Measurements from ENCODE around the gene S1PR1. TPM values are rescaled to one million over a fixed set of nuclear protein-coding genes. Genes with fewer than 3 reads are reported as not detected.

Gene S1PR1
- polyA plus RNA-seq, 3 donors = 0.36 to 0.64 (median 0.43) TPM

GRCh38 chr1:101238031-101238628, 1.3 kb downstream of the S1PR1 start:
- Mint-ChIP-seq H3K36me3 (peaks cover 4 to 16% of the 10 kb centered on the region in 2 donors), H3K27me3 (ENCODE audit: low read depth in 3 of 3) (peaks cover 47 to 61% (median 48%) of the 10 kb centered on the region in 3 donors), H3K4me3 (peak overlapping the region; percentile 43 to 99), H3K4me1 (peaks cover 36% of the 10 kb centered on the region), H3K27ac (peak overlapping the region in 2 of 7 donors; percentile 28 to 60), H3K9me3 (peaks cover 0 to 11% (median 6%) of the 10 kb centered on the region in 7 donors)
- no peak for DNase-seq
- Histone ChIP-seq H3K27ac (ENCODE audit: low read depth in 1 of 2, low read length in 2 of 2) (no peak overlapping the region), H3K27me3 (ENCODE audit: control insufficient read depth in 2 of 2, insufficient read depth in 2 of 2, low read length in 2 of 2) (peaks cover 16 to 40% of the 10 kb centered on the region in 2 donors), H3K79me2 (ENCODE audit: insufficient read depth, low read length) (no peaks in the 10 kb centered on the region), H3K4me2 (replicated peaks; ENCODE audit: extremely low read depth, low read length, poor library complexity, severe bottlenecking) (peak overlapping the region; percentile 83), H3K9me3 (replicated peaks in 1 of 2; ENCODE audit: control insufficient read depth in 1 of 2, insufficient read depth in 1 of 2, low read length in 2 of 2) (no peaks in the 10 kb centered on the region), H3K4me1 (ENCODE audit: control insufficient read depth in 1 of 2, insufficient read depth in 2 of 2, low read length in 2 of 2) (peaks cover 27 to 37% of the 10 kb centered on the region in 2 donors), H4K20me1 (ENCODE audit: insufficient read depth, low read length) (no peaks in the 10 kb centered on the region), H3K4me3 (replicated peaks in 1 of 3; ENCODE audit: low read depth in 2 of 3, low read length in 3 of 3) (peak overlapping the region in 1 of 3 experiments; percentile 49), H3K9ac (ENCODE audit: insufficient read depth, low read length, poor library complexity, severe bottlenecking) (no peak overlapping the region), H3K36me3 (replicated peaks in 1 of 2; ENCODE audit: control insufficient read depth in 1 of 2, insufficient read depth in 2 of 2, low read length in 2 of 2) (no peaks in the 10 kb centered on the region), H2AFZ (ENCODE audit: insufficient read depth, low read depth, low read length, poor library complexity, severe bottlenecking) (peak overlapping the region; percentile 43)
- intact Hi-C loops (cut with micrococcal nuclease) = loop anchor here in 1 of 2 donors (5.0 kb wide), 1 partner anchor 49 kb away; no protein-coding TSS in a partner anchor
- no peak for TF ChIP-seq CTCF (IDR thresholded peaks at IDR 0.05)
- WGBS (ENCODE audit: insufficient coverage) = 21% methylated on average over 4 of the region's 14 CpGs

- peak overlapping the region in 1 of 3 experiments; percentile 49 for H3K4me3 ChIP-seq (replicated peaks in 1 of 3; ENCODE audit: low read depth in 2 of 3, low read length in 3 of 3)
- H3K79me2 ChIP-seq (ENCODE audit: insufficient read depth, low read length) = no peaks in the 10 kb centered on the region
- no peak overlapping the region for H3K27ac ChIP-seq (ENCODE audit: low read depth in 1 of 2, low read length in 2 of 2)
- peaks cover 27 to 37% of the 10 kb centered on the region in 2 donors for H3K4me1 ChIP-seq (ENCODE audit: control insufficient read depth in 1 of 2, insufficient read depth in 2 of 2, low read length in 2 of 2)
- peak overlapping the region; percentile 43 for H2AFZ ChIP-seq (ENCODE audit: insufficient read depth, low read depth, low read length, poor library complexity, severe bottlenecking)
- Mint-ChIP-seq H3K36me3 (peaks cover 4 to 16% of the 10 kb centered on the region in 2 donors), H3K27ac (peak overlapping the region in 3 of 7 donors; percentile 68 to 79 (median 69)), H3K4me3 (peak overlapping the region; percentile 73 to 99), H3K9me3 (peaks cover 0 to 11% (median 6%) of the 10 kb centered on the region in 7 donors), H3K4me1 (peaks cover 36% of the 10 kb centered on the region), H3K27me3 (ENCODE audit: low read depth in 3 of 3) (peaks cover 44 to 55% (median 49%) of the 10 kb centered on the region in 3 donors)
- TF ChIP-seq CTCF (IDR thresholded peaks at IDR 0.05) = peak; percentile 98
- H3K9ac ChIP-seq (ENCODE audit: insufficient read depth, low read length, poor library complexity, severe bottlenecking) = no peak overlapping the region
- no peaks in the 10 kb centered on the region for H3K9me3 ChIP-seq (replicated peaks in 1 of 2; ENCODE audit: control insufficient read depth in 1 of 2, insufficient read depth in 1 of 2, low read length in 2 of 2)
- intact Hi-C loops (cut with micrococcal nuclease) = loop anchor here in 1 of 2 donors (5.0 kb wide), 1 partner anchor 49 kb away; no protein-coding TSS in a partner anchor
- no peaks in the 10 kb centered on the region for H4K20me1 ChIP-seq (ENCODE audit: insufficient read depth, low read length)
- DNase-seq = peak; percentile 59 to 78 (median 73)
- H3K27me3 ChIP-seq (ENCODE audit: control insufficient read depth in 2 of 2, insufficient read depth in 2 of 2, low read length in 2 of 2) = peaks cover 16 to 40% of the 10 kb centered on the region in 2 donors
- 5% methylated on average over 17 of the region's 17 CpGs for WGBS (ENCODE audit: insufficient coverage)
- H3K36me3 ChIP-seq (replicated peaks in 1 of 2; ENCODE audit: control insufficient read depth in 1 of 2, insufficient read depth in 2 of 2, low read length in 2 of 2) = no peaks in the 10 kb centered on the region
- peak overlapping the region; percentile 83 for H3K4me2 ChIP-seq (replicated peaks; ENCODE audit: extremely low read depth, low read length, poor library complexity, severe bottlenecking)
These were observed 1.9 kb downstream of the S1PR1 start for GRCh38 chr1:101238681-101239094.
